ENCODE measurements around the gene CLEC16A. TPM values are rescaled to one million over a fixed set of nuclear protein-coding genes. Genes with fewer than 3 reads are reported as not detected.

CLEC16A gene
- total and polyA plus RNA-seq, 9 of the 15 experiments (the other 6 are each of a cell fraction or from before 2014, with no cell fraction given) = 1.00 to 22.3 (median 10.0) TPM

DNA sequence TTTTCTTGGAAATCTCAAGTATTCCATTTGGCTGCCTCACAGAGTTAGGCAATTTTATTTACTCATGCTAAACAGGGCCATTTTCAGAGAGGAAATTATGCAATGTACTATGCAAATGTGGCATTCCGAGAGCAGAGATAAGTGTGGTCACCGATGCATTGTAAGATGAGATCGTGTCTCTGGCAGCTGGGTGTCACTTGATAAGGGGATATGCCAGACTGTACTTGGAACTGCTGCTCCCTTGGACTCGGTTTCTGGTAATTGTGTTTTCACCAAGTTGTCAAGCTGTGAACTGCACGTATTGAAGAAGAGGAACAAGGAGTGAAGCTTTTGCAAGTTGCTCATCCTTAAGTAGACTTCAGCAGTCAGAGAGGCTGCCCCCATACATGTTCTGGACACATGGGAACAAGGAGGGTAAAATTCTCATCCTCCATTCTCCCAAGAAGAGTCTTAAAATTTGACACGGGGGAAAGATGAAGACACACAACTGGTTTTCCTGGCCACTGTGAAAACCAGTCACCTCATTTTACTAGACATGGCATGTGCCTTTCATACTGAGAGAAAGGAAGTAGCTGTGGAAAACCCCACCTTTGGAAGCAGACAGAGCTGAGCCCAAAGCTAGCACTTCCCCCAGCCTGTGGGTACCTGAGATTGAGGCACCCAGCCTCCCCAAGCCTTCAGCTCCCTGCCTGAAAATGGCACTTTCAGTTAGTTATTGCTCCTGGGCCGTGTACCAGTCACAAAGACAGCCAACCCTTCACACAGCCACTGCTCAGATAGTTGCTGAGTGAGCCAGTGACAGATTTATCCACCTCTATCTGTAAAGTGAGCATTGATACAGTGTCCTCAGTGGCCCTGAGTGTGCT lies 160.9 kb downstream of the CLEC16A start (continued):
- TF ChIP-seq CBX1 (IDR thresholded peaks at IDR 0.05; ENCODE audit: low read depth) = no peak
- TF ChIP-seq ZNF584 (CRISPR knock-in tag; IDR thresholded peaks at IDR 0.05; ENCODE audit: low read depth) = no peak
- TF ChIP-seq, protein P1, sequence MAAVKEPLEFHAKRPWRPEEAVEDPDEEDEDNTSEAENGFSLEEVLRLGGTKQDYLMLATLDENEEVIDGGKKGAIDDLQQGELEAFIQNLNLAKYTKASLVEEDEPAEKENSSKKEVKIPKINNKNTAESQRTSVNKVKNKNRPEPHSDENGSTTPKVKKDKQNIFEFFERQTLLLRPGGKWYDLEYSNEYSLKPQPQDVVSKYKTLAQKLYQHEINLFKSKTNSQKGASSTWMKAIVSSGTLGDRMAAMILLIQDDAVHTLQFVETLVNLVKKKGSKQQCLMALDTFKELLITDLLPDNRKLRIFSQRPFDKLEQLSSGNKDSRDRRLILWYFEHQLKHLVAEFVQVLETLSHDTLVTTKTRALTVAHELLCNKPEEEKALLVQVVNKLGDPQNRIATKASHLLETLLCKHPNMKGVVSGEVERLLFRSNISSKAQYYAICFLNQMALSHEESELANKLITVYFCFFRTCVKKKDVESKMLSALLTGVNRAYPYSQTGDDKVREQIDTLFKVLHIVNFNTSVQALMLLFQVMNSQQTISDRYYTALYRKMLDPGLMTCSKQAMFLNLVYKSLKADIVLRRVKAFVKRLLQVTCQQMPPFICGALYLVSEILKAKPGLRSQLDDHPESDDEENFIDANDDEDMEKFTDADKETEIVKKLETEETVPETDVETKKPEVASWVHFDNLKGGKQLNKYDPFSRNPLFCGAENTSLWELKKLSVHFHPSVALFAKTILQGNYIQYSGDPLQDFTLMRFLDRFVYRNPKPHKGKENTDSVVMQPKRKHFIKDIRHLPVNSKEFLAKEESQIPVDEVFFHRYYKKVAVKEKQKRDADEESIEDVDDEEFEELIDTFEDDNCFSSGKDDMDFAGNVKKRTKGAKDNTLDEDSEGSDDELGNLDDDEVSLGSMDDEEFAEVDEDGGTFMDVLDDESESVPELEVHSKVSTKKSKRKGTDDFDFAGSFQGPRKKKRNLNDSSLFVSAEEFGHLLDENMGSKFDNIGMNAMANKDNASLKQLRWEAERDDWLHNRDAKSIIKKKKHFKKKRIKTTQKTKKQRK (IDR thresholded peaks at IDR 0.05; ENCODE audit: borderline replicate concordance, low read depth, low read length) = no peak
- peak; percentile 87 for TF ChIP-seq JUND (IDR thresholded peaks at IDR 0.05; ENCODE audit: borderline replicate concordance, low read depth, low read length)
- peak; percentile 92; the same call in 2 of the 3 replicates for TF ChIP-seq JUND (tag; IDR thresholded peaks at IDR 0.05; ENCODE audit: borderline replicate concordance, low read depth, low read length)
- TF ChIP-seq, protein P2, sequence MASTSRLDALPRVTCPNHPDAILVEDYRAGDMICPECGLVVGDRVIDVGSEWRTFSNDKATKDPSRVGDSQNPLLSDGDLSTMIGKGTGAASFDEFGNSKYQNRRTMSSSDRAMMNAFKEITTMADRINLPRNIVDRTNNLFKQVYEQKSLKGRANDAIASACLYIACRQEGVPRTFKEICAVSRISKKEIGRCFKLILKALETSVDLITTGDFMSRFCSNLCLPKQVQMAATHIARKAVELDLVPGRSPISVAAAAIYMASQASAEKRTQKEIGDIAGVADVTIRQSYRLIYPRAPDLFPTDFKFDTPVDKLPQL (IDR thresholded peaks at IDR 0.05; ENCODE audit: extremely low read depth, insufficient read length) = no peak
- peak; percentile 95 for TF ChIP-seq MTA1 (IDR thresholded peaks at IDR 0.05; ENCODE audit: borderline replicate concordance)
- TF ChIP-seq, protein P3, sequence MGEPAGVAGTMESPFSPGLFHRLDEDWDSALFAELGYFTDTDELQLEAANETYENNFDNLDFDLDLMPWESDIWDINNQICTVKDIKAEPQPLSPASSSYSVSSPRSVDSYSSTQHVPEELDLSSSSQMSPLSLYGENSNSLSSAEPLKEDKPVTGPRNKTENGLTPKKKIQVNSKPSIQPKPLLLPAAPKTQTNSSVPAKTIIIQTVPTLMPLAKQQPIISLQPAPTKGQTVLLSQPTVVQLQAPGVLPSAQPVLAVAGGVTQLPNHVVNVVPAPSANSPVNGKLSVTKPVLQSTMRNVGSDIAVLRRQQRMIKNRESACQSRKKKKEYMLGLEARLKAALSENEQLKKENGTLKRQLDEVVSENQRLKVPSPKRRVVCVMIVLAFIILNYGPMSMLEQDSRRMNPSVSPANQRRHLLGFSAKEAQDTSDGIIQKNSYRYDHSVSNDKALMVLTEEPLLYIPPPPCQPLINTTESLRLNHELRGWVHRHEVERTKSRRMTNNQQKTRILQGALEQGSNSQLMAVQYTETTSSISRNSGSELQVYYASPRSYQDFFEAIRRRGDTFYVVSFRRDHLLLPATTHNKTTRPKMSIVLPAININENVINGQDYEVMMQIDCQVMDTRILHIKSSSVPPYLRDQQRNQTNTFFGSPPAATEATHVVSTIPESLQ (CRISPR knock-in tag; IDR thresholded peaks at IDR 0.05) = 0 out of 2 replicates have a peak, but pooled peaks have one; percentile 63
- no peak for TF ChIP-seq KAT2B (IDR thresholded peaks at IDR 0.05; ENCODE audit: low read depth, low read length)
- TF ChIP-seq ZNF354B (CRISPR knock-in tag; IDR thresholded peaks at IDR 0.05) = no peak
- no peak for TF ChIP-seq ZNF239 (CRISPR knock-in tag; IDR thresholded peaks at IDR 0.05)
- TF ChIP-seq, protein P4, sequence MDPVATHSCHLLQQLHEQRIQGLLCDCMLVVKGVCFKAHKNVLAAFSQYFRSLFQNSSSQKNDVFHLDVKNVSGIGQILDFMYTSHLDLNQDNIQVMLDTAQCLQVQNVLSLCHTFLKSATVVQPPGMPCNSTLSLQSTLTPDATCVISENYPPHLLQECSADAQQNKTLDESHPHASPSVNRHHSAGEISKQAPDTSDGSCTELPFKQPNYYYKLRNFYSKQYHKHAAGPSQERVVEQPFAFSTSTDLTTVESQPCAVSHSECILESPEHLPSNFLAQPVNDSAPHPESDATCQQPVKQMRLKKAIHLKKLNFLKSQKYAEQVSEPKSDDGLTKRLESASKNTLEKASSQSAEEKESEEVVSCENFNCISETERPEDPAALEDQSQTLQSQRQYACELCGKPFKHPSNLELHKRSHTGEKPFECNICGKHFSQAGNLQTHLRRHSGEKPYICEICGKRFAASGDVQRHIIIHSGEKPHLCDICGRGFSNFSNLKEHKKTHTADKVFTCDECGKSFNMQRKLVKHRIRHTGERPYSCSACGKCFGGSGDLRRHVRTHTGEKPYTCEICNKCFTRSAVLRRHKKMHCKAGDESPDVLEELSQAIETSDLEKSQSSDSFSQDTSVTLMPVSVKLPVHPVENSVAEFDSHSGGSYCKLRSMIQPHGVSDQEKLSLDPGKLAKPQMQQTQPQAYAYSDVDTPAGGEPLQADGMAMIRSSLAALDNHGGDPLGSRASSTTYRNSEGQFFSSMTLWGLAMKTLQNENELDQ (CRISPR knock-in tag; IDR thresholded peaks at IDR 0.05; ENCODE audit: borderline replicate concordance) = no peak
- TF ChIP-seq, protein P5, sequence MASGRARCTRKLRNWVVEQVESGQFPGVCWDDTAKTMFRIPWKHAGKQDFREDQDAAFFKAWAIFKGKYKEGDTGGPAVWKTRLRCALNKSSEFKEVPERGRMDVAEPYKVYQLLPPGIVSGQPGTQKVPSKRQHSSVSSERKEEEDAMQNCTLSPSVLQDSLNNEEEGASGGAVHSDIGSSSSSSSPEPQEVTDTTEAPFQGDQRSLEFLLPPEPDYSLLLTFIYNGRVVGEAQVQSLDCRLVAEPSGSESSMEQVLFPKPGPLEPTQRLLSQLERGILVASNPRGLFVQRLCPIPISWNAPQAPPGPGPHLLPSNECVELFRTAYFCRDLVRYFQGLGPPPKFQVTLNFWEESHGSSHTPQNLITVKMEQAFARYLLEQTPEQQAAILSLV (tag; IDR thresholded peaks at IDR 0.05) = peak; percentile 81
- no peak for TF ChIP-seq COPS2 (conservative IDR thresholded peaks at IDR 0.05)
- no peak for TF ChIP-seq ZBTB1 (CRISPR knock-in tag; IDR thresholded peaks at IDR 0.05; ENCODE audit: borderline replicate concordance, low read depth)
- TF ChIP-seq SMAD2 (IDR thresholded peaks at IDR 0.05; ENCODE audit: low read depth, low read length) = no peak
- TF ChIP-seq XRCC4 (IDR thresholded peaks at IDR 0.05; ENCODE audit: extremely low read depth, insufficient read depth, insufficient read length) = no peak

All from K562 (cell line).